Vagina (tissue), 2 donors: ENCODE data around the gene ZMYM1. TPM values are rescaled to one million over a fixed set of nuclear protein-coding genes. Genes with fewer than 3 reads are reported as not detected.
"Not testable (repeated sequence)": the region's sequence is repeated elsewhere in the genome, so short reads cannot be mapped to it uniquely, and the experiment has no call there.

Experiments used
- DNase-seq, 2 donors: peaks; one replicate each; pipeline ENCODE4 v3.0.0-alpha.2; 2017; ENCODE audit errors: extremely low spot score in 2 of 2
- H3K27ac ChIP-seq: fragments of 200-600 bp; sonication (generic); one replicate; pipeline ENCODE4 v1.5.1; 2019
- H3K27me3 ChIP-seq: fragments of 200-600 bp; sonication (generic); one replicate; pipeline ENCODE4 v1.5.1; 2019
- H3K36me3 ChIP-seq, 2 donors: fragments of 200-600 bp; sonication (generic); one replicate each; pipeline ENCODE4 v1.5.1; 2017 to 2019
- H3K4me1 ChIP-seq: fragments of 200-600 bp; sonication (generic); one replicate; pipeline ENCODE4 v1.5.1; 2019
- H3K4me3 ChIP-seq, 2 donors: fragments of 200-600 bp; sonication (generic); 1 replicate in 1 of 2; 2 replicates in 1 of 2; pipeline ENCODE4 v1.5.1; 2016 to 2019
- H3K9me3 ChIP-seq: fragments of 200-600 bp; sonication (generic); one replicate; pipeline ENCODE4 v1.5.1; 2019
- CTCF ChIP-seq, 3 experiments: fragments of 450-650 bp in 2 of 3; fragments of 200-600 bp in 1 of 3; sonication (generic) in 1 of 3; IDR thresholded peaks; one replicate each; pipeline ENCODE4 v1.5.1; 2017 to 2019; ENCODE audit warnings: antibody characterized with exemption in 3 of 3, mild to moderate bottlenecking in 2 of 3, moderate library complexity in 2 of 3
- POLR2A ChIP-seq, 2 donors: fragments of 450-650 bp; IDR thresholded peaks; one replicate each; pipeline ENCODE4 v1.6.1; 2017; ENCODE audit warnings: antibody characterized with exemption in 2 of 2, mild to moderate bottlenecking in 2 of 2, moderate library complexity in 2 of 2
- POLR2AphosphoS5 ChIP-seq, 2 donors: sonication (generic); formaldehyde crosslinking; IDR thresholded peaks; one replicate each; pipeline ENCODE4 v1.9.0; 2017; ENCODE audit warnings: antibody characterized with exemption in 2 of 2, mild to moderate bottlenecking in 2 of 2, low read depth in 1 of 2; ENCODE audit not compliant: insufficient read depth in 1 of 2
- intact Hi-C: fragments of 100-400 bp; cut with DNase I; formaldehyde crosslinking; loops from one replicate; pipeline ENCODE4 v1.15.1; 2023
- total RNA-seq: library from RNA; depleted of rRNA; stranded (reverse); fragments of >200 nt; gene quantifications from one replicate; pipeline ENCODE4 v1.2.3, GENCODE V29; 2016

ZMYM1 gene
- total RNA-seq, 1 donor from 2014 or later = 12.5 TPM

DNA sequence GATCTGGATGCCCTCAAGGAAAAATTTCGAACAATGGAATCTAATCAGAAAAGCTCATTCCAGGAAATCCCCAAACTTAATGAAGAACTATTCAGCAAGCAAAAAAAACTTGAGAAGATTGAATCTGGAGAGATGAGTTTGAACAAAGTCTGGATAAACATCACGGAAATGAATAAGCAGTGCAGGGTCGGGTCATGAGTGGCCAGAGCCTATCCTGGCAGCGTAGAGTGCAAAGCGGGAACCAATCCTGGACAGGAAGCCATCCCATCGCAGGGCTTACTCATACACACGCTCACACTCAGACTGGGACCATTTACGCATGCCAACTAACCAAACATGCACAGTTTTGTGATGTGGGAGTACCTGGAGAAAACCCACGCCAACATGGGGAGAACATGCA, 43.1 kb downstream of the ZMYM1 start:
- intact Hi-C loops = no loop called here
- Histone ChIP-seq H3K4me3 (no peak overlapping the region), H3K27ac (no peak overlapping the region), H3K4me1 (peaks cover 10% of the 10 kb centered on the region), H3K9me3 (no peaks in the 10 kb centered on the region), H3K36me3 (no peaks in the 10 kb centered on the region), H3K27me3 (no peaks in the 10 kb centered on the region)
- no peak for TF ChIP-seq POLR2A (IDR thresholded peaks at IDR 0.05)
- no peak for TF ChIP-seq CTCF (IDR thresholded peaks at IDR 0.05)
- no peak for TF ChIP-seq POLR2AphosphoS5 (IDR thresholded peaks at IDR 0.05; ENCODE audit: insufficient read depth in 1 of 2, low read depth in 1 of 2)
- no peak for DNase-seq

DNA sequence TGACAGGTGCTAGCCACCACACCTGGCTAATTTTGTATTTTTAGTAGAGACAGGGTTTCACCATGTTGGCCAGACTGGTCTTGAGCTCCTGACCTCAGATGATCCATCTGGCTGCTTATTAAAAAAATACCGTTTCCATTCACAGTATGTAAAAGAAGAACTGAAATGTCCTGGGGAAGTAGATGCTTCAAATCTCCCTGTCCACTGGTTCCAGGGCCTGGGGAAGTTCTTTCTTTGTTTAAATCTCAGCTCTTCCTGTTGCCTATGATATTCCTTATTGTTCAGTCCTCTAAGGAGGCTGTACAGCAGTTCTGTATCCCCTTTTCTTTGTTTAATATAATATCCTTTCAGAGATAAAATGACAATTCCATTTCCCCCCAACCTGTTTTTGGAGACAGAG, 47.4 kb downstream of the ZMYM1 start:
- Histone ChIP-seq H3K9me3 (no peaks in the 10 kb centered on the region), H3K36me3 (no peaks in the 10 kb centered on the region), H3K4me1 (no peaks in the 10 kb centered on the region), H3K4me3 (no peak overlapping the region), H3K27ac (no peak overlapping the region), H3K27me3 (no peaks in the 10 kb centered on the region)
- no peak for DNase-seq
- intact Hi-C loops = no loop called here
- TF ChIP-seq CTCF (IDR thresholded peaks at IDR 0.05) (no peak), POLR2AphosphoS5 (IDR thresholded peaks at IDR 0.05; ENCODE audit: insufficient read depth in 1 of 2, low read depth in 1 of 2) (no peak), POLR2A (IDR thresholded peaks at IDR 0.05) (no peak)

GRCh38 chr1:35129080-35129479, 49.9 kb downstream of the ZMYM1 start:
- DNase-seq = no peak
- no peaks in the 10 kb centered on the region for H3K27me3 ChIP-seq
- H3K36me3 ChIP-seq = no peaks in the 10 kb centered on the region
- H3K9me3 ChIP-seq = no peaks in the 10 kb centered on the region
- intact Hi-C loops = no loop called here
- no peaks in the 10 kb centered on the region for H3K4me1 ChIP-seq
- H3K4me3 ChIP-seq = no peak overlapping the region
- no peak overlapping the region for H3K27ac ChIP-seq
- TF ChIP-seq CTCF (IDR thresholded peaks at IDR 0.05) (no peak), POLR2A (IDR thresholded peaks at IDR 0.05) (no peak), POLR2AphosphoS5 (IDR thresholded peaks at IDR 0.05; ENCODE audit: insufficient read depth in 1 of 2, low read depth in 1 of 2) (no peak)

GRCh38 chr1:35136780-35137179, 57.6 kb downstream of the ZMYM1 start:
- intact Hi-C loops = no loop called here
- Histone ChIP-seq H3K27ac (no peak overlapping the region), H3K27me3 (no peaks in the 10 kb centered on the region), H3K4me1 (no peaks in the 10 kb centered on the region), H3K4me3 (no peak overlapping the region), H3K36me3 (no peaks in the 10 kb centered on the region), H3K9me3 (no peaks in the 10 kb centered on the region)
- no peak for TF ChIP-seq CTCF (IDR thresholded peaks at IDR 0.05)
- no peak for TF ChIP-seq POLR2A (IDR thresholded peaks at IDR 0.05)
- no peak for TF ChIP-seq POLR2AphosphoS5 (IDR thresholded peaks at IDR 0.05; ENCODE audit: insufficient read depth in 1 of 2, low read depth in 1 of 2)
- DNase-seq = no peak

DNA sequence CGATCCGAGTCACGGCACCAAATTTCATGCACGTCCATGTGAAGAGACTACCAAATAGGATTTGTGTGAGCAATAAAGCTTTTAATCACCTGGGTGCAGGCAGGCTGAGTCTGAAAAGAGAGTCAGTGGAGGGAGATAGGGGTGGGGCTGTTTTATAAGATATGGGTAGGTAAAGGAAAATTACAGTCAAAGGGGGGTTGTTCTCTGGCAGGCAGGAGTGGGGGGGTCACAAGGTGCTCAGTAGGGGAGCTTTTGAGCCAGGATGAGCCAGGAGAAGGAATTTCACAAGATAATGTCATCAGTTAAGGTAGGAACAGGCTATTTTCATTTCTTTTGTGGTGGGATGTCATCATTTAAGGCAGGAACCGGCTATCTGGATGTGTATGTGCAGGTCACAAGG, 58.4 kb downstream of the ZMYM1 start:
- intact Hi-C loops, H3K27me3 ChIP-seq, H3K36me3 ChIP-seq, H3K27ac ChIP-seq, DNase-seq, H3K4me1 ChIP-seq, H3K9me3 ChIP-seq, H3K4me3 ChIP-seq: not testable (repeated sequence)

GRCh38 chr1:35142294-35142693, 63.1 kb downstream of the ZMYM1 start:
- H3K4me3 ChIP-seq, H3K27ac ChIP-seq, H3K27me3 ChIP-seq, H3K4me1 ChIP-seq, H3K9me3 ChIP-seq, H3K36me3 ChIP-seq, intact Hi-C loops, DNase-seq: not testable (repeated sequence)

DNA sequence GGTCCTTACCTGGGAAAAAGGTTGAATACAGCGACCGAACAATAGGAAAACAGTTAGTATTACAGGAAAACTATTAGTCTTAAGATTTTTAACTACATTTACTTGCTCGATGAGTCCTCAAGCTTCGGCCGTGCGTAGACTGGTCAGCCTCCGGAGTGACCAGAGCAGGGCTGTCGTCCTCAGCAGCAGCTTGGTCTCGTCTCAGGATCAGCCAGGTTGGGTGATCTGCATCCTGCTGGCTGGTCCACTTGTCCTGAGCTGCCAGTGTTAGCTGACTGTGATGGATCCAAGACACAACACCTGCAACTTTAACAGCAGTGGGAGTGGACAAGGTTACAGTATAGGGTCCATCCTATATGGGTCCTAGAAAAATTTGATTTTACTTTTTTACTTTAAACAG, 63.5 kb downstream of the ZMYM1 start:
- intact Hi-C loops = not testable (repeated sequence)

More for the DNA sequence above, 63.5 kb downstream of the ZMYM1 start:
- H3K27ac ChIP-seq, H3K4me3 ChIP-seq, H3K36me3 ChIP-seq, H3K9me3 ChIP-seq, H3K27me3 ChIP-seq, H3K4me1 ChIP-seq, DNase-seq: not testable (repeated sequence)
